Fibroblast of peridontal ligament (primary cell): Measurements from ENCODE around the gene PTK6.

Experiments
- DNase-seq: peaks from one replicate; pipeline ENCODE4 v3.0.0-alpha.2; 2010; ENCODE audit errors: extremely low read depth

The PTK6 gene

DNA sequence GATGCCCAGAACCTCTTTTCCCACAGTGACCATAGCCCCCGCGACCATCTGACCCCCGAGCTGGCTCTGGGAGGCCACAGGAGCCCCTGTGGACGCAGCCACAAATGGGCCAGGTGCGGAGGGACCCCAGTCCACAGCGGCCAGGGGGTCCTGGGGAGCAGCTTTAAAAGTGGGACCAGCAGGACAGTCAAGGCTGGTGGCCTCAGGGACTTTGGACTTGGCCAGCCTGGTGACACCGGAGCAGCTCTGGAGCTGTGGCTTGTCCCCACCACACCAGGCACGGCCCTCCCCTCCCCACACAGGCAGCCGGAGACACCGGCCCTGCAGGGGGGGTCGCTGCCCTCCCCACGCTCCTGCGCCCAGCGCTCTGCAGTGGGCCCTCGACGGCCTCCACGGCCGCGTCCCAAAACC, 20.3 kb upstream of the PTK6 start:
- no peak for DNase-seq

DNA sequence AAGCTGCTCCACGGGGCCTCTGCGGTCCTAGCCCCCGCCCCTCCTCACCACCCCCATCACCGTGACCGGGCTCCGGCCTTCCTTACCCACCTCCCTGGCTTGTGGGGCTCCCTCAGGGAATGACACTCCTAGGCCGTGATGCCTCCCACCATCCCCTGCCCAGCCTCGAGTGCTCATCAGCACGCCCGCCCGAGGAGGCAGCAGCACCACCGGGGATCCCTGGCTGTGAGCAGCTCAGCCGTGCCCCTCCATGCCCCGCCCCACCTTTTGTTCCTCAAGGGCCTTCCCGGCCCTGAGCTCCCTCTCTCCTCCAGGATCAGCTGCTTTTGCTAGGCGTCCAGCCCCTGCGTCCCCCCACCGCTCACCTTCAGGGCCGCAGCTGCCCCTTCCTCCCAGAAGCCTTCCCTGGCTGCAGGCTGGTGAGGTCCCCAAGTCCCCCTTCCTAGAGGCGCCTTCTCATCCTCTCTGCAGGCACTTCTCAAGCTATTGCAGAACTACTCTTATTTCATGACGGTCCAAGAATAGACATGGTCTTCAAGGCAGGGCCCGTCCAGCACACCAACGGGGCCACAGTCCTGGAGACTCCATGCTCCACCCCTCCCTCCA, 19.8 kb upstream of the PTK6 start:
- no peak for DNase-seq

DNA sequence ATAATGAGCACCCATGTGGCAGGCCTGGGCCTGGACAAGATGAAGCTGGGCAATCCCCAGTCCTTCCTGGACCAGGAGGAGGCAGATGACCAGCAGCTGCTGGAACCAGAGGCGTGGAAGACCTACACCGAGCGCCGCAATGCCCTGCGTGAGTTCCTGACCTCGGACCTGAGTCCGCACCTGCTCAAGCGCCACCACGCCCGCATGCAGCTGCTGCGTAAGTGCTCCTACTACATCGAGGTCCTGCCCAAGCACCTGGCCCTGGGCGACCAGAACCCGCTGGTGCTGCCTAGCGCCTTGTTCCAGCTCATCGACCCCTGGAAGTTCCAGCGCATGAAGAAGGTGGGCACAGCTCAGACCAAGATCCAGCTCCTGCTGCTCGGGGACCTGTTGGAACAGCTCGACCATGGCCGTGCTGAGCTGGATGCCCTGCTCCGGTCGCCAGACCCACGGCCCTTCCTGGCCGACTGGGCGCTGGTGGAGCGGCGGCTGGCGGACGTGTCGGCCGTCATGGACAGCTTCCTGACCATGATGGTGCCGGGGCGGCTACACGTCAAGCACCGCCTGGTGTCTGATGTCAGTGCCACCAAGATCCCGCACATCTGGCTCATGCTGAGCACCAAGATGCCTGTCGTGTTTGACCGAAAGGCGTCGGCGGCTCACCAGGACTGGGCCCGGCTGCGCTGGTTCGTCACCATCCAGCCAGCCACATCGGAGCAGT, 18.6 kb upstream of the PTK6 start:
- DNase-seq = no peak

DNA sequence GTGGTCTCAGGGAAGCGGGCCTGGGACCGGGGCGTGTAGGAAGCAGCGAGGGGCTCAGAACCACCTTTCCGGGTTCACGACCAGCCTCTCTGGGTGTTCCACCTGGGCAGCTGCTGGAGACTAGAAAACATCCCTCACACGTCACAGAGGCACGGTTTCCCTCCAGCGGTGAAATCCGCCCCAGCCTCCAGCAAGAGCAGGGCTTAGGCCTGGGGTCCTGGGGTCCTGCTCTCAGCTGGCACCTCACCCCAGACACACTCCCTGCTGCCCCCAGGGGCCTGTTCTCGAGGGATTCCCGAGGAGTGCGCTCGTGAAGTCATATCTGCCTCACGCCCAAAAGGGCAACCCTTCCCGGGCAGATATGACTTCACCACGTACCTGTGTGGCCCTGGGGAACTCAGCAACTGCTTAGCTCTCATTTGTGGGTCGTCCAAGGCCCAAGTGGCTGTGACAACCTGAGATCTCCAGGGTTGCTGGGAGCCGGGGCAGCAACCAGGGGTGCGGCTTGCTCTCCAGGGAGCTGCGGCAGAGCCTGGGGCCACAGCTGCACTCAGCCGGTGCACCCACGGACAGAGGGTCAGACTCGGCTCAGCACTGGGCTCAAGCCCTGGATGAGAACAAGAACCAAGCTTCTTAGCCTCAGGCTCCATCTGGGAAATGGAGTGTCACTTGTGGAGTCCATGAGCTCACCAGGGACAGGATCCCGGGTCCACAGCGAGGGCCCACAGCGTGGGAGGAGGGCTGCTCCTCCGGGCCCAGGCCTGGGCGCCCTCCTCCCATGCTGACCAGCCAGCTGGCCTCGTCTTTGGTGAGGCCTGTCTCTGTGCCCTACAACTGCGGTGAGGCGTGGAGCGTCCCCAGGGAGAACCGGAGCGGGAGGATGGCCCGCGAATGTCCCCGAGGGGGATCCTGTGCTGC, 17.4 kb upstream of the PTK6 start:
- DNase-seq = no peak

DNA sequence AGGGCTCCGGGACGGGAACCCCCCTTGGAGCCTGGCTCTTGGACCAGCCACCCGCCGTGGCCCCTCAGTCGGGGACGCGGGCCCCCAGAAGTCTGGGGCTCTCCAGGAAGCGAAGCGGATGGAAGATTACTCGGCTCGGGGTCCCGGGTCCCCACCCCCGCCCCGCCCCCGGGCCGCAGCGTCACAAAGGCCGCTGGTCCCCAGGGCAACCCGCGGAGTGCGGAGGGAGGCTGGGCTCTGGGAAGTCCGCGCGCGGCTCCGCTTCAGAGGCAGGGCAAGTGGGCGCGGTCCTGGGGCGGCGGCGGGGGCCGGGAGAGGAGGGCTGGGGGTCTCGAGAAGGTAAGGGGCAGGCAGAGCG, 16.7 kb upstream of the PTK6 start, which contains the start of gene FNDC11:
TSS of gene FNDC11 (plus strand) at position 227 of the 358 bp plus-strand sequence. CDS start 1,505 bp downstream, outside the sequence.
- DNase-seq = no peak

DNA sequence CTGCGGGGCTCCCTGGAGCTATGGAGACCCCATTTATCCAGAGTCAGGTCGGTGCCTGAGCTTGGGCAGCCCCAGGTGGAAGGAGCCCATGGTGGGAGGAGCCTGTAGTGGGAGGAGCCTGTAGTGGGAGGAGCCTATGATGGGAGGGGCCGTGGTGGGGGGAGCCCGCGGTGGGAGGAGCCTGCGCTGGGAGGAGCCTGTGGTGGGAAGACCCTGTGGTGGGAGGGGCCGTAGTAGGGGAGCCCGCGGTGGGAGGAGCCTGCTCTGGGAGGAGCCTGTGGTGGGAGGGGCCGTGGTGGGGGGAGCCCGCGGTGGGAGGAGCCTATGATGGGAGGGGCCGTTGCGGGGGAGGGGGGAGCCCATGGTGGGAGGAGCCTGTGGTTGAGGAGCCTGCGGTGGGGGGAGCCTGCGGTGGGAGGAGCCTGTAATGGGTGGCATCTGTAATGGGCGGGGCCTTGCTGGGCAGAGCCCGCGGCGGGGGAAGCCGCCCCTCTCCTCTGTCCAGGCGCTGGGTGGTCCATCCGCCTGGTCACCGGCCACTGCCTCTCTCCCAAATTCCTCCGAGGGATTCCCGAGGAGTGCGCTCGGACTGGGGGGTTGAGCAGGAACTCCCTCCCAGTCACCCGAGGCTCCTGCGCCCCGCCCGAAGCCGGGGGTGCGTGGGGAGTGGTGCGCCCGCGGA, 16.2 kb upstream of the PTK6 start:
- DNase-seq = peak; percentile 74

DNA sequence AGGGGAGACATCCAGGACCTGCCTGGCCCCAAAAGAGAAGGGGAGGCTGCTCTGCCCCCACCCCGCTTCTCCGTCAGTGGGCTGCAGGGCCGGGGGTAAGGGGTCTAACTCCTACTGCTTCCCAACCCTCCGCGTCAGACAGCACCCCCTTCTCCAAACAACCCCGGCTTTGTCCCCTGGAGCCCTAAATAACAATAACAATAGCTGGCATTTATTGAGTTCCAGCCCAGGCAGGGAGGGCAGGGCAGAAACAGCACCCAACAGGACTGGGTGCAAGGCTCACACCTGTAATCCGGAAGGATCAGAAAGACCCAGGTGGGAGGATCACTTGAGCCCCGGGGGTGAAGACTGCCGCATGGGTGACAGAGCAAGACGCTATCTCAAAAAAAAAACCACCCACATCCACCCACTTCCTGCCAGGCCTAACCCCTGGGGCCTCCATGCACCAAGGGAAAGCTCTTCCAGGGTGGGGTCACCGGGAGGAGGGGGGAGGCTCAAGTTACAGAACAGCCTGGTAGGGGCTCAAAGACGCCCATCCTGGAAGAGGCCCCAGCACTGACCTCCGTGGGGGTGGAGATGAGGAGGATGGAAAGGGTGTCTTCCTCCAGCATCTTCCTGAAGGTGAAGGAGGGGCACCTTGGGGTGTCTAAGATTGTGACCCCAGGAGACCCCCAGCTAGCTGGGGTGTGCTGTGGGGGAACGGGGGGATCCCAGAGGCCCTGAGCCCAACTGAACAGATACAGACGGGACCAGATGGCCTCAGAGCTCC, 15.5 kb upstream of the PTK6 start:
- no peak for DNase-seq

DNA sequence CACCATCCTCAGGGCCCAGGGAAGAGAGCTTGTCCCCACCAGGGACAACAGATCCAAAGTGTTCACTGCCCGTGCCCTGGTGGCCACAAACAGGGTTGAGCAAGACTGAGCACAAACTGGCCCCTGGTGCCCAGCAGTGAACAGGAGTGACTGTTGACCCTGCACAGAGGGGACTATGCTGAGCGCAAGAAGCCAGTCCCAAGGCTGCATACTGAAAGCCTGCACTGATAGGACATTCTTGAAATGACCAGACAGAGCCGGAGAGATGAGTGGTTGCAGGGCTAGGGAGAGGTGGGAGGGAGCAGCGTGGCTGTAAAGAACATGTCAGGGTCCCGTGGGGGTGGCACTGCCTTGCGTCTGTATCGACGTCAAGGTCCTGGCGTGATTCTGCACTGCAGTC, 13.9 kb upstream of the PTK6 start:
- no peak for DNase-seq

DNA sequence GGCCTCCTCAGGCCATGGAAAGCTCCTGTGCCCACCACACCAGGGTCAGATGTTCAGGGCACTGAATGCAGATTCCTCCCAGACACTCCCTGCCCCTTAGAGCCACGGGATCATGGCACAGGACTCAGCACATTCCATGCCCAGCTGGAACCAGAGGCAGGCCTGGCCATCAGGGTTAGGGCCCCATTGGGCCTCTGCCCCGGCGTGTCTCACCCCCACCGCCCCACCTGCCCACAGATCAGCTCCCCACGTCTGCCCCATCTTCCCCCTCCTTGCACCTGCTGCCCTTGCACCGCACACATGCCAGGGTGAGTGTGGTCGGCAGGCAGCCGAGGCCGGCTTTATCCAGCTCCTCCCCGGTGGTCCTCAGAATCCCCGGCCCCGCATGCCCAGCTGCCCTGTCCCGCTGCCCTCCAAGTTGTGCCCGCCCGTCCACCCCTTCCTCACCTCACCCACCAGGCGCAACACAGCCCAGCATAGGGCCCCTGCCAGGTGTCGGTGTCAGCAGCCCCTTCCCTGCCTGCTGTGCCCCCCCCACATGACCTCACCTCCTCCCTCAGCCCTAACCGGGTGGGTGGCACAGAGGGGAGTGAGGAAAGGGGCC, 12.6 kb upstream of the PTK6 start:
- no peak for DNase-seq

DNA sequence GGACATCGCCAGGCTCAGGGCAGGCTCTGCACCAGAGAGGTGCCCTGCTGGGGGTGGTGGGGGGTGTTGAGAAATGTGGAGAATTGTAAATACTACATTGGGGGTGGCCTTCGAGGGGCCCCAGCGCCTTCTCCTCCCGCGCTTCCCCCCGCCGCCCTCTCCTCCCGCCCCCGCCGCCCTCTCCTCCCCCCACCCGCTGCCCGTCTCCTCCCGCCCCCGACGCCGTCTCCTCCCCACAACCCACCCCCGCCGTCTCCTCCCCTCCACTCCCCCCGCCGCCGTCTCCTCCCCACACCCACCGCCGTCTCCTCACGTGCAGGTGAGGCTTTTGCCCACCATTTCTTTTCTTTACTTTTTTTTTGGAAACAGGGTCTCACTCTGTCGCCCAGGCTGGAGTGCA, 11.8 kb upstream of the PTK6 start:
- DNase-seq = no peak

DNA sequence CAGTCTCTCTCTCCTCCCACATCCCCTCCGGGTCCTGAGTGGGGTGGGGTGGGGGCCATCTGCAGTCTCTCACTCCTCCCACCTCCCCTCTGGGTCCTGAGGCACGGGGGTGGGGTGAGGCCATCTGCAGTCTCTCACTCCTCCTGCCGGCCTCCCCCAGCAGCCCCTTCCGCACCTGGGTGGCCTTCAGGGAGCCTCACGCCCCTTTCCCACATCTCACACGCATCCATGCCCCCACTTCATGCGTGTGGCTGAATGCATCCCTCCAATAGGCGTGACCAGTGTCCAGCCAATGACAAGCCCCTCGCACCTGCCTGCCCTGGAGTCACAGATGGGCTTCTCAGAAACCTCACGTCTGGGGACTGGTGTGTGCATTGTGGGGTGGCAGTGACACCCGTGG, 11.4 kb upstream of the PTK6 start:
- DNase-seq = no peak

DNA sequence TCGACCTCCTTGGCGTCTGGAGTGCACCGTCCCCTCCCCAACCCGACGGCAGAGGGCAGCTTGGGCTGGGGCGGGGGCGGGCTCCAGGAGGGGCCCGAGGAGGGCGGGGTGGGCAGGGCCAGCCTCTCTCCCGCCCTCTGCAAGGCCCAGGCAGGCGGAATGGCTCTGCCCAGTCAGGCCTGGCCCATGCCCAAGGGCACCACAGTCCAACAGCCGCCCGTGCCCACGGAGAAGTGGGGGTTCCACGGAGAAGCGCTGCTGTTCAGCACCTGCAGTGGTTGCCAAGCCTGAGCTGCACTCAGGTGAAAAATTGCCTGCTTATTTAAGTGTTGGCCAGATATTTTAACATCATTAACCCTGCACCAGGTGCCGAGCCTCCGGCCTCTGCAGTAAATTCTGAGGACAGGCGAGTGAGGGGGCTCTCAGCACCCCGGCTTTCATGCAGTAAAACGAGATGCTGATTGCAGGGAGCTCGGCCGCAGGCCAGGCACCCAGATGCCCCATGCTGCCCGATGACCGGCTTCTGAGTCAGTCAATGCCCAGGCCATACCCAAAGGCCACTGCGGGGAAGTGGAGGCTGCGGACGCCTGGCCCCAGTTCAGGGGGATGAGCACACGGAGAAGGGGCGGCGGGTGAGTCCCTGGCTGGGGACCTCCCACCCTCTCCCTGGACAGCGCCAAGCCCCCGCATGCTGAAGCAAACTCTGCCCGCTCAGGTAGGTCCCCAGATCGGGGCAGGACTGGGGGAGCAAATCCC, 10.7 kb upstream of the PTK6 start, which contains the start of gene SRMS:
TSS of gene SRMS (minus strand) at position 25 of the 756 bp plus-strand sequence. CDS start 286 bp downstream, outside the sequence.
- no peak for DNase-seq

DNA sequence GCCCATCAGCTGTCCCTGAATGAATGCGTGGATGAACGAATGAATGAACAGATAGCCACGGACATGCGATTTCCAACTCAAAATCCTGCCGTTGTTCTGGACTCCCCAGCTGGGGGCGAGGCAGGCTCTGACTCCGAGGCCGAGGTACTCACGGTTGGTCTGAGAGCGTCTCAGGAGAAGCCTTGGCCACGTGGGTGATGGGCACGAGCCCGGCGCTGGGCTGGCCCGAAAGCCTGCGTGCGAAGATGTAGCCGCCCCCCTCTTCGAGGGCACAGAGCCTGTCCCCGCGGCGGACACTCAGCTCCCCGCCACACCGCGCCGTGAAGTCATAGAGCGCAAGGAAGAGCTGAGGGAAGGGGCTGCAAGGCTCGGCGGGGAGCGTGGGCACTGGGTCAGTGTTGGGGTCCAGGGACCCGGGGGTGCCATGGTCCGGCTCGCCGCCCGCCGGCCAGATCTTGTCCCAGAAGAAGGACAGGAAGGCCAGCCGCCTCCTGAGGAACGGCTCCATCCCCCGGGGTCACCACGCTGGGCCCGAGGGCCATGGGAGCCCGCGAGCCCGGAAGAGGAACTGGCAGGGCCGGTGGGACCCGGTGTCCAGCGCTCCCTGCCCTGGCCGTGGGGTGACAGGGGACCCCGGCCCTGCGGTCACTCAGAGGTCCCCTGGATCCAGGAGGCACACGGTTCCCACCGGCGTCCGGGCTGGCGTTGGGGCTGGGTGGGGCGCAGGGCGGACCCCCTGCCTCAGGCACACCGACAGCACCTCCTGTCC, 10.0 kb upstream of the PTK6 start:
- DNase-seq = no peak

DNA sequence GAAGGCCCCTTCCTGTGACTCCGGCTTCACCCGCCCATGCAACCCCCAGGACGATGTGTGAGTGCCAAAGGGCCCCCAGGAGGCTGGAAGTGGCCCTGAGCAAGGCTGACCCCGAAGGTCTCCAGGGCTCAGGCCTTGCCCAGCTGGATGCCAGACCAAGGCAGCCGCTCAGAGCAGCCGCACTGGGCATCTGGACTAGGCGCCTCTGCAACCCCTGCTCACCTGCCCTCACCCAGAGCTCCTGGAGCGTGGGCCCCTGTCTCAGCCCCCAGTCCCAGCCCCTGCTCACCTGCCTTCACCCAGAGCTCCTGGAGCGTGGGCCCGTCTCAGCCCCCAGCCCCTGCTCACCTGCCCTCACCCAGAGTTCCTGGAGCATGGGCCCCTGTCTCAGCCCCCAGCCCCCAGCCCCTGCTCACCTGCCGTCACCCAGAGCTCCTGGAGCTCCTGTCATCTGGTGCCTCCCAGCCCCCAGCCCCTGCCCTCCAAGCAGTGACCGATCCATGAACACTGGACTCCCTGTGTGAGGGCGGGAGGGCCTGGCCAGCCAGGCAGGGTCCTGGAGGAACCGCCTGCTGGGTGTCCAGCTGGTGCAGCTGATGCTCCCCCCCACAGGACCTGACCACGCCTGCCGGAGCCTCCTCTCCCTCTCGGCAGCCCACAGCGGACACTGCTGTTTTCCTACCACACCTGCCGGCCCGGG, 9.2 kb upstream of the PTK6 start:
- DNase-seq = no peak

DNA sequence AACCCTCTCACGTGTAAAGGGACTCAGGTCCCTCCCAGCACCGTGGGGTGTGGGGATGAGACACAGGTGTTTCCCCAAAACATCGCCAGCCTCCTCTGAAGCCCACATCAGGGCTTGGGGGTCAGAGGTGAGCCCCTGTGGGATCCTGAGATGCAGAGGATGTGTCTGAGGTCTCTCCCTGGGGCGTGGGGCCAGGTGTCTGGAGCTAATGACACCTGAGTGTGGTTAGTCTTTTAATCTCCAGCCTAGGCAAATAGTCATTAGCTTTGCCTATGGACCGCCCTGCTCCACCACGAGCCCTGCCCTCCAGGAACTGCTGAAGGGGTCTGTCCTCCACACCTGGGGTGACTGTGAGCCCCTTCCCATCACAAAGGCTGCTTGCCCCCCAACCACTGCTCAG, 8.6 kb upstream of the PTK6 start:
- no peak for DNase-seq

DNA sequence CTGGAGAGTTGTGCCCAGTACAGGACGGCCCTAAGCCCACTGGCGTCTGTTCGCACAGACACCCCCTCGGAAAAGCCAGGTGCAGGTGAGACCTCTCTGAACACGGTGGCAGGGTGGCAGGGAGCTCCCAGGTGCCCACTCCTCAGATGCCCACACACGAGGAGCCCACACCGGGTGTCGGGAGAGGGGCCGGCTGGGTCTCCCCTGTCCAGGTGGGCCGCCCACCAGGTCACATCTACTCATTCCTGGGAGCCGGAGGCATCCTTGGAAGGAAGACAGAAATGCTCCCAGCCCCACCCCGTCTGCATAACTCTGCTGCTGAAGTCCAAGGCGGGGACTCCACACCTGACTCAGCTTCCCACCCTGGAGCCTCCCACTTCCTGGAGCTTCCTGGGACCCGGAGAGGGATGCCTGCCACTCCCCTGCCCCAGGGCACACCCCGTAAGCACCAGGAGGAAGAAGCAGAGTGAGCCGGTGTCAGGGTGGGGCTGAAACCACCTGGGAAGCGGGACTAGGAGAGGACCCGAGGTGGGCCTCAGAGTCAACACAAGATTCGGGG, 7.9 kb upstream of the PTK6 start:
- DNase-seq = no peak

DNA sequence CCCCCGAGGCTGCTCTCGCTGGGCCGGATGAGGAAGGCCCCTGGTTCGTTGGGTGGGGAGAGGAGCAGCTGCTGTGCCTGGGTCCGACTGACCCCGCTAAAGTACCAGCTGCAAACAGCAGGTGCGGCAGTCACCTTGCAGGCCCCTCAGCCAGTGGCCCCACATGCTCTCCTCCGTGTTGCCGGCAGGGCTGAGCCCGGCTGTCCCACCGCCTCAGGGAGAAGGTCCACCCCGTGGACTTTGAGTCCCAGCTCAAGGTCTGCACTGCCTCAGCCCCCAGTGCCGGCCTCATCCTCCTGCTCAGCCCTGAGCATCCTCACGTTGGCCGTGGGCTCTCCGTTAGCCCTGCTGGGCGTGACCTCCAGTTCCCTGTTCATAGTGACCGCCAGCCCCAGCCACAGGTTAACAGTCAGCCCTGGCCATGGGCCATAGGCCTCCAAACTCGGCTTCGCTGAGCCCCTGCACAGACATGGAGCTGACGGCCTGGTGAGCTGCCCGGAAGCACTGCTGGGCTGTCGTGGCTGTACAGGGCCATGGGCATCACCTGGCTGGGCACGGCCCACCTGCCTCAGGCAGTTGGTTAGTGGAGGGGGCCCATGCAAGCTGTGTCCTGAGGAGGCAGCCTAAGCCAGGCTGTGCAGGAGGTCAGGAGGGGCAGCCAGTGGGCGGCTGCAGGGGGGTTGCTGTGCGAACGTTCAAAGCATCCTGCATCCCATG, 7.2 kb upstream of the PTK6 start:
- no peak for DNase-seq

DNA sequence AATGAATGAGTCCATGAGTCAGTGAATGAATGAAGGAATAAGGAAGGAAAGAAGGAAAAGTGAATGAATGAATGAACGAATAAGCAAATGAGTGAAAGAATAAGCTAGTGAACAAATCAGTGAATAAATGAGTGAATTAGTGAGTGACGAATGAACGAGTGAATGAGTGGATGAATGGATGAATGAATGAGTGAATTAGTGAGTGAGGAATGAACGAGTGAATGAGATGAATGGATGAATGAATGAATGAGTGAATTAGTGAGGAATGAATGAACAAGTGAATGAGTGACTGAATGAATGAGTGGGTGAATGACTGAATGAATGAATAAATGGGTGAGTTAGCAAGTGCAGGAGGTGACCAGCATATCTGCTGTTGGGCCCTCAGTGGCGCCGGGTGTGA, 6.6 kb upstream of the PTK6 start:
- no peak for DNase-seq
